NCI-H2196 (cell line): Measurements from ENCODE around the gene SUGCT.
"Not testable (repeated sequence)": the region's sequence is repeated elsewhere in the genome, so short reads cannot be mapped to it uniquely, and the experiment has no call there.

Experiments
- DNase-seq: peaks from one replicate; lab custom pipeline; 2025; ENCODE audit not compliant: unreplicated experiment; lab: John Stamatoyannopoulos, UW

Gene SUGCT

GRCh38 chr7:40134428-40135316 lies at the start of gene SUGCT, which contains the start of gene MPLKIP:
SUGCT (plus strand) TSS chr7:40135005.
MPLKIP (minus strand) TSS chr7:40134622; CDS start chr7:40134567, 55 bp downstream.
- DNase-seq = peak; percentile 88

GRCh38 chr7:40092182-40092581 lies 42.6 kb upstream of the SUGCT start:
- no peak for DNase-seq

GRCh38 chr7:40093631-40094350 lies 41.0 kb upstream of the SUGCT start:
- DNase-seq = no peak

- DNase-seq = no peak
Observed at GRCh38 chr7:40095230-40095629, 39.6 kb upstream of the SUGCT start.

- no peak for DNase-seq
Observed at GRCh38 chr7:40095695-40096327, 39.0 kb upstream of the SUGCT start.

- no peak for DNase-seq
Observed at GRCh38 chr7:40097728-40098127, 37.1 kb upstream of the SUGCT start.

- no peak for DNase-seq
Observed at GRCh38 chr7:40098810-40099209, 36.0 kb upstream of the SUGCT start.

GRCh38 chr7:40099837-40100236 lies 35.0 kb upstream of the SUGCT start:
- no peak for DNase-seq

GRCh38 chr7:40101201-40101600 lies 33.6 kb upstream of the SUGCT start:
- DNase-seq = no peak

GRCh38 chr7:40102897-40103296 lies 31.9 kb upstream of the SUGCT start:
- DNase-seq = no peak

GRCh38 chr7:40105879-40106473 lies 28.8 kb upstream of the SUGCT start:
- DNase-seq = no peak

- no peak for DNase-seq
Observed at GRCh38 chr7:40115936-40116335, 18.9 kb upstream of the SUGCT start.

- not testable (repeated sequence) for DNase-seq
Observed at GRCh38 chr7:40117199-40117598, 17.6 kb upstream of the SUGCT start.

- DNase-seq = not testable (repeated sequence)
Observed at GRCh38 chr7:40118201-40118600, 16.6 kb upstream of the SUGCT start.

- no peak for DNase-seq
Observed at GRCh38 chr7:40120020-40120419, 14.8 kb upstream of the SUGCT start.

GRCh38 chr7:40122100-40122939 lies 12.5 kb upstream of the SUGCT start:
- DNase-seq = not testable (repeated sequence)

- no peak for DNase-seq
Observed at GRCh38 chr7:40122940-40123254, 11.9 kb upstream of the SUGCT start.

GRCh38 chr7:40133561-40134427 lies 1.0 kb upstream of the SUGCT start:
- no peak for DNase-seq

- DNase-seq = no peak
Observed at GRCh38 chr7:40135317-40135610, 459 bp downstream of the SUGCT start.

GRCh38 chr7:40137563-40137962 lies 2.8 kb downstream of the SUGCT start:
- DNase-seq = no peak
